Measurements from ENCODE around the gene NME5.

DNA sequence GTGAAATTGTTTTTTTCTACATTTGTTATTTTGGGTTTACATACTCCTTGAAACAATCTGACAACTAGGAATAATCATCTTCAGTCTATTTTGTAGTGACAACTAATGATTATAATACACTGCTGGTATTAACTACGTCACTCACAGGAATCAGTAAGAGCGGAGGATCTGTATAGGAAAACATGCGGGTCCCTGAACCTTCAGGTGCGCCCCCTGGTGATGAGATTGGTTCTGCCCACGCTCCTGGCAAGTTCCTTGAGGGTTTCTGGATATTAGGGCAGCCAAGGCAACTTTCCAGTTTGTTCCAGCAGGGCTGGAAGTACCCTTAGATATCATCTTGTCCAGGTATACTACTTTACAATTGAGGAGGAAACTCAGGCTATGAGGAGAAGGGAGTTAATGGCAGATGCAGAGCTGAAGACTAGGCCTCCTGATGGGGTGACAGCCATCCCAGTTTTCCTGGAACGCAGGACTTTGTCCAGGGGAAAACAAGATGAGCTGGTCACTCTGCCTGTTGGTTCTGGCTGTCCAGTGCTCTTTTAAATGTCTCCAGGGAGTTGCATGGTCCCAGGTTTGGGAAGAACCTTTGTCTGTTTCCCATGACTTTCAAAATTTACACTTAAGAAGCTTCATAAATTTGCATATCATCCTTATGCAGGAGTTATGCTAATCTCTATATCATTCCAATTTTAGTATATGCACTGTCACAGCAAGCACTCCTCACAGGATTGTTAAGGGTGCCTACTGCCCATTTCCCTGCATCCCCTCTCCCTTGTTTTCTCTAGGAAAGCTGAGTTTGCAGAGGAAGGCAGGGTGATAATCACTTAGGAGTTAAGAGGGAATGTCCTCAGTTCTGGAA, 70.3 kb downstream of the NME5 start:
- TF ChIP-seq POLR2A (IDR thresholded peaks at IDR 0.05; ENCODE audit: low read depth, low read length) (no peak), TAF1 (IDR thresholded peaks at IDR 0.05; ENCODE audit: low read depth, low read length) (no peak), SPI1 (IDR thresholded peaks at IDR 0.05; ENCODE audit: low read depth, low read length) (no peak)
